HG03442 (cell line): ENCODE measurements around the gene BRI3.

Experiments
- ATAC-seq: cut with Tn5 transposase; IDR thresholded peaks from one replicate; pipeline ENCODE4 v1.9.1; 2021; ENCODE audit warnings: mild to moderate bottlenecking, moderate library complexity; ENCODE audit not compliant: unreplicated experiment

The BRI3 gene

DNA sequence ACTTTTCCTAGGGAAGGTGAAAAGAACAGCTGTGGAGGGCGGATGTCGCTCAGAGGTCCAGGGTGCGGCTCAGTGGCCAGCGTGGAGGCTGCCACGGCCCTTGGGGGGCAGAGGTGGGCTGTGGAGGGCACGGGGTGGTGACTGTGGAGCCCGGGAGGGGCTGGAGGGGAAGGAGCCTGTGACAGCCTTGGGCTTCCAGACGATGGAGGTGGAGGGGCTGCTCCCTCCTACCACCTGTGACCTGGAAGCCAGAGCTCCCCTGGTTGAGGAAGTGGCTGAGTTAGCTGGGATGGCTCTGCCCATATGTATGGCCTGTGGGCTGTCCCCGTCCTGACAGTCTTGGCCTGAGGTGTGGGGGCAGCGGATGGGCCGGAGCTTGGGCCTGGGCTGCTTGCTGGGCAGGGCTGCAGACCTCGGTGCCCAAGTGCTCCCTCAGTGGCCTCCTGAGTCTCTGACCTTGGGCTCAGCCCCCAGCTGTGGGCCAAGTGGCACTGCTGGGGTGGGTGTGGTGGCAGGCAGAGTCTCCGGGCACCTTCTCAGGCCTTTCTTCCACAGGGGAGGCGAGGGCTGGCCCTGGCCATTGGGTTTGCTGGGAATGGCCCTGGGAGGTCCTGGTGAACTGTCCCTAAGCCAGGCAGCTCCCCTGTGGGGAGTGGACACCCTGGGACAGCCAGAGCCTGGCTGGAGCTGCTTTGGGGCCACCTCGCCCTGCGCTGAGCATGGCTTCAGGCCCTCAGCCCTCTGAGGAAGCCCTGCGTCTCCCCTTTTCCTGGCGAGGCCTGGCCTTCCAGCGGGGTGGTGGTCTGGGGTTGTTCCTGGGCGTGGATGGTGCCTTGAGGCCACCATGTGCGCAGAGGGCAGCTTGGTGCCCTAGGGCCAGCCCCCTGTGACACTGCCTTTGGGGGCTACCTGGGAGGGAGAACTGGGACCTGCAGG, 3.9 kb downstream of the BRI3 start:
- no peak for ATAC-seq

DNA sequence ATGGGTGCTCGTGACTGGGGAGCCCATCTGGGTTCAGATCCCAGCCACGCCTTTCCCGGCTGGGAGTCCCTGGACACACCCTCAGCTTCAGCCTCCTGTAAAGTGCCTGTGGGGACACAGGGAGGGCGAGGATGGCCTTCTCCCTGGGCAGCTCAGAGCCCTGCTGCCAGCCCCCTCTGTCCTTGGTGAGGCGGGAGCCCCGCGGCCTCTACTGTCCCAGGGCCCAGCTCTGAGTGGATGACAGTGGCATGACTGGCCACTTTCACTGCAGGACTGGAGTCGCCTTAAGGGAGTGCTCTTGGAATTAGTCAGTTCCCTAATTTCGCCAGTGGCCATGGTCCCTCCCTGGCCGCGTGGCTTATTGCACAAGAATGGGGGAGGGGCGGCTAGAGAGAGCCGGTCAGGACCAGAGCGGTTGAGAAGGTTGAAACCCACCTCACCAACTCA, 4.6 kb downstream of the BRI3 start:
- no peak for ATAC-seq

DNA sequence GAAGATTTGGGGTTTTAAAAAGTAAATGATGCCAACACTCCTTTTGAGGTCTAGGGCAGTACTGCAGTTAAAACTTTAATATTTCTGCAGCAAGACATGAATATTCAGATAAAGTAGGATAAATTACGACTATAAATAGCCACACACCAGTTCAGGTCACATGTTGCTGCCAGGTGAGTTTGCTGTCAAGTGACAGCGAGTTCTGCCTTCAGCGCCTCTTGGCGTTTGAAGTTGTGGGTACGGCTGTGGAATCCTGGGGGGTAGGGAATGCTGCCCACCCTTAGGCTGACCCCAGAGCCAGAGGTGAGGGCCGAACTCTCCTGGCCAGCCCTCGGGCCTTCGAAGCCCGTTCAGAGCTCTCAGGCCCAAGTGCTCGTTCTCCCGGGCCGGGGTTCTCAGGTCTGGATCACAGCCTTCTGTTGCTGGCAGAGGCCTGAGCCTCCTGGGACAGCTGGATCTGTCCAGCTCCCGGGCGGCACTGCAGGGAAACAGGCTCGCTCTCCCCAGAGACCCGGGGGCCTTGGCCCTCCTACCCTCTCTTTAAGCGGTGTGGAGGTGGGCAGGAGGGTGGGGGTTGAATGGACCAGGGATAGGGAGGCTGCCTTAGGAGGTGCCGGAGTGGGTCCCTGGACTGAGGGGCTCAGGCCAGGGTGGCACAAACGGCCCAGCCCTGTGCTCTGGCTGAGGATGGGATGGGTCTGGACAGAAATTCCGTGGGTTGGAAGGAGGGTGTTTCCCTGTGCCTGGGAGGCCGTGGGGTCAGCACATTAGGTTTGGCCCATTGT, 5.4 kb downstream of the BRI3 start:
- no peak for ATAC-seq

DNA sequence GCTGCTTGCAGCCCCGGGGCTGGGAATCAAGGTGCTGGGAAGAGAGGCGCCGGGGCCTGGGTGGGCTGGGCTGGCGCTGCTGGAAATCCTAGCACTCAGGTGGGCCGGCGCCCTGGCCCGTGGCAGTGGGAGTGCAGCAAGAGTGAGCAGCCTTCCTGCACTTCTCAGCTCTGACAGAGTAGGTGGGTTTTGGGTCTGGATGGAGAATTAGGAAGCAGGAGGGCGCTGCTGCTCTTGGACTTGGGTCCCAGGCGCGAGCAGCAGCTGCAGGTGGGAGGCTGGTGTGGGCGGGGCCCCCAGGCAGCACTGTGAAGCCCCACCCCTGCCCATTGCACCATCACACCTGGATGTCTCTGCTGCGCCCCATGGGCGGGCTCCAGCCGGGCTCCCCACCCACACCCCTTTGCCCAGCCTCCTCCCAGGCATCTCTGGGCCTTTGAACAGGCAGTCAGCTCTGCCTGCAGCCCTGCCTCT, 6.0 kb downstream of the BRI3 start:
- ATAC-seq: no peak

DNA sequence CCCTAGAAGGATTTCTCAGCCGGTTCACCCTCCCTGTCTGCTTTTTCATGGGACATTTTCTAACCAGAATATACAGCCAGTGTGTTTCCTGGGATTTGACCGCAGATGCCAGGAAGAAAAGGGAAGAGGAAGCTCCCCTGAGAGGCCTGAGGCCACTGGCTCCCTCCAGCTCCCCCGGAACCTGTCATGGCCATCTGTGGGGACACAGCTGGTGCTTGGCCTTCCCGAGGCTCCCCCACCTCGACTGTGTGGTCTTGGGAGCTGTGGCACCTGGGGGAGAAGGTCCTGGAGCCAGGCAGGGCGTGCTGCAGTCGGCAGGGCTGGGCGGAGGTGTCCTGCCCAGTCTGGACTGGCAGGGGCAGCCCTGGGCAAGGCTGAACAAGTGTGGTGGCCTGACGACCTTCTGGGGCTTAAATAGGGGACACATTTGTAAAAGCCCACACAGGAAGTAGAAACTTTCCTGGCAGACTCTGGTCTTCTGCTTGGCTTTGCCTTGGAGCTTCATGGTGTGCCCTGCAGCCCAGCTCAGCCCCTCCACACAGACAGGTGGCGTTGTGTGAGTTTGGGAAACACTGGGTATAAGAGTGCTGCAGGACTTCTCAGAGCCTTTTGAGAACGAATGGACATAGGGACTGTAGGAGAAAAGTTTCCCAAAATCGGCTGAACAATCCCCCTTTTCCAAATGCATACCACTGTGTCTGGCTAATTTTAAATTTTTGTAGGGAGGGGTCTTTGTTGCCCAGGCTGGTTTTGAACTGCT, 6.8 kb downstream of the BRI3 start:
- ATAC-seq: no peak

DNA sequence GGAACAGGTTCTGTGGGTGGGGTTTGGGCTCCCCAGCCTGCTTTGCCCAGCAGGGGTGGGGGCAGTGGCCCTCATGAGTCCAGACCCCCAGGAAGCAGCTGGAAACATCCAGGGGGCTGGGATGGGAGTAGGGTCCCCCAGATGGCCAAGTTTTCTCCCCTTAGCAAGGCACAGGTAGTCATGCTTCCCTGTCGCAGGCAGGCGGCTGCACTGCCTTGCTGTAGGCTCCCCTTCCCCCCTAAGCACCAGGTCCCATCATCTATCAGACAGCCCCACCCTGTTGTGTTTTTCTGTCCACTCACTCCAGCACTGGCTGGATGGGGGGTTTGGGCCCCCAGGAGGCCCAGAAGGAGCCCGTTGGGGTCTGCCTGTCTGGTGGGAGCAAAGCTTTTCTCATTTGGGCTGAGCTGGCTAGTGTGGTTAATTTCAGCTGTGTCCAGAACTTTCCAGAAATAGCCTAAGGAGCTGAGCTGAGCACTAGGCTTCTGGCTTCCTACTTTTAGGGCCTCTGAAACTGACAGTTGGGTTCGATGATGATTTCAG, 7.9 kb downstream of the BRI3 start:
- ATAC-seq: no peak

DNA sequence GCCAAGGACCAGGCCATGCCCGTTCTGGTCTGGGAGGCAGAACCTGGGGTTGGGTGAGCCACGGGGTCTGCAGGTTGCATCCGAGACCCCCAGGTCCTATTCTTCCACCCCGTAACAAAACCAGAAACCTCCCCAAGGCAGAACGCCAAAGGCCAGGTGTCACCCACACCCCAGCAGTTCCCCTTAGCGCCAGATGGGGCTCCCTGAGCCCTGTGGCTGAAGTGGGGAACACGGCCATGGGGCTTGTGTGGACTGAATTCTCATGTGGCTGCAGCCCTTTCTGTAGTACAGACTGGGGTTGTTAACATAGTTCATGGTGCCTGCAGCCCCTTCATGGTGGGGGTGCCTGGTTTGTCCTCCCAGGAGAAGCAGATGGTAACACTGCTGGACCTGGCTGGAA, 10.2 kb downstream of the BRI3 start:
- ATAC-seq: no peak

DNA sequence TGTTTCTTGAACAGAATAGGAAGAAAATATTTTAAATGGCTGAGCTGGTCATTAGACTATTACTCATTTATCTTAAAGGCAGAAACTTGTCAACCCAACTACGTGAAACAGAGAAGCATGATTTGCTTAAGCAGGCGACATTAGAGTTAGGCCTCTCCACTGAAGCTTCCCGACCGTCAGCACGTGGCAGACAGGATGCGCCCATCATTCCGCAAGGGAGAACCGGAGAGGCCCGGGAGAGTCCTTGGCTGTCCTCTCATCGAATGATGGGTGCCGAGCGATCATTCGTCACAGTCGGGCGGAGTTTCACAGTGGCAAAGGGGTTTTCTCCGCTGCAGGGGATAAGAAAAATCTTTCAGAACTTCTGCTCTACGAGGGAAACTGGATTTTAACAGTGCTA, 11.8 kb downstream of the BRI3 start:
- no peak for ATAC-seq

DNA sequence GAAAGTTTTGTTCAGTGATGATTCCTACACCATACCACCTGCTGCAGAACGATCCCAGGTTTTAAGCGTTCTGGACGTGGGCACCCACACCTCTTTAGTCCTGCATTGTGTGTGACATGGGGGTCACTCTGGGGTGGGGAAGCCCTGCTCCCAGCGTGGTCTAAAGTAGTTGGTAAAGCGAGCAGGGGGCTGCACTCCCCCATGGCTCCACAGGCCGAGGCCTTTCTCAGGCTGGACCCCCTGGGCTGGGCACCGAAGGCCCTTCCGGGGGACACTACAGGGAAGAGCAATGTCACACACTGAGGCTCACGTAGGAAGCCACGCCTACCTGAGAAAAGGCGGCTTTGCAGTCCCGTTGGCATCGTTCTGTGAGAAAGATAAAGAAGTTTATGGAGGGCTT, 12.3 kb downstream of the BRI3 start:
- no peak for ATAC-seq

DNA sequence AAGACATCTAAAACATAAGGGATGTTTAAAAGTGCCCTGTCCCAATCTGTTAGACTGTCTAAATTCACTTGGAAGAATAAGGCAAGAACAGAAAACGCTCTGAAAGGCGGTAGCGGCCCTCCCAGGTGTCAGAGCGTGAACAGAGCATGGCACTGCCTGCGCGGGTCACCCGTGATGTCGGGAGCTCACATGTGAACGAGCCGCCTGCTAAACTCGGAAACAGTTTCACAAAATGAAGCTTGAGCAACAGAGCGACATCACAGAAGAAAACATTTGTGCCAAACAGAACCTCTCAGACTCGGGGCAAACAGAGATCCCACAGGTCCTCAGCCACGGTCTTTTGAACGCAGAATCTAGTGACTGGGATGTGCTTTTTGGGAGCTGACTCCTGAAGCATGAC, 12.8 kb downstream of the BRI3 start:
- ATAC-seq: no peak

DNA sequence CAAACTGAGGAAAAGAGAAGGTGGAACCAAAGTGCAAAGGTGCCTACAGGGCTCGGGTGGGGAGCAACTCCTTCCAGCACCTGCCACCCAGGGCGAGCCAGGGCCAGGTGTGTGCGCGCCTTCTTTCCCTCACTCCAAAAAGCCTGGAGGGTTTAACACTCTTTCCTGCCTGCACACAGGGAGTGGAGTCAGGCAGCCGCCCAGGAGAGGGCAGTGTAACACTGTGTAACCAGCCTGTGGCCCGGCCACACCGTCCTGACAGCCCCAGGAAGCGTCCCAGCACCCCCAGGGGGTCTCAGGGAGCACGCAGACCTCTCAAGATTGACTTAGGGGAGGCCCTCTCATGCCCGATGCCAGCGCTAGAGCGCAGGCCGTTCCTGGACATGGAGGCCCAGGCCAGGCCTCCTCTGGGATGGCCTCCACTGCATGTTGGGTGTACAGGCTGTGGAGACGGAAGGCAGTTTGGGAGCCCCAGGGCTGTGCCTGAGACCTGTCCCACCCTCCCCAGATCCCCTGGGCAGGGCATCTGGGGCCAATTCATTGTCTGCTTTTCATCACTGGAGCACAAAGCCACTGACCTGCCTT, 13.4 kb downstream of the BRI3 start:
- peak; percentile 49 for ATAC-seq

DNA sequence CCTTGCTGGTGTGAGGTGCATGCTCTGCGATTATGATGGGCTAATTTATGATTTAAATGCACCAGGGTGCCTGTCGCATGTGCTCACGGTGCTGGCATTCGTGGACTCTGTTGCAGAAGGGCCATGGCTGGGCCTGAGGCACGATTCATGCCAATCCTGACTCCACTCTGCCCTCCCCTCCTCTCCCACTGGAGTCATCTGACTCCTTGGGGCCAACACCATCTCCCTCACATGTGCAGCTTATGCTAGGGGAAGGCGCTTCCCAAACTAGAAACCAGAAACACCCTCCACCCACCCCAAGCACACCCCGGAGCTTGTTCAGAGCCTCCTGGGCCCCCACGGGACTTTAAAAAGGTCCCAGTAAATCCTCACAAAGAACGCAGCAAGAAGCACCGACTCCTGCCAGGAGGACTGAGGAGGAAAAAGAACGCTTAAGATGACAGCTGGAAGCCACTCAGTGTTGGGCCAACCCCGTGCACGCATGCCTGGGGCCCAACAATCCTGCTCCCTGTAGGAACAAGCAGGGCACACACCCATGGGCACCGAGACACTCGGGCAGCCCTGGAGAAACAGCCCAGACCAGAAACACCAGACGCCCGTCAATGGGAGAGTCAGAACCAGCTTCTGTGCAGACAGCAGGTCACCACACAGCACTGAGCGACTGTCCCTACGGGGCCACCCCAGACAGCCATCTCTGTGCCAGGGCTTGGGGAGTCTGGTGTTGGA, 14.1 kb downstream of the BRI3 start:
- ATAC-seq: no peak

DNA sequence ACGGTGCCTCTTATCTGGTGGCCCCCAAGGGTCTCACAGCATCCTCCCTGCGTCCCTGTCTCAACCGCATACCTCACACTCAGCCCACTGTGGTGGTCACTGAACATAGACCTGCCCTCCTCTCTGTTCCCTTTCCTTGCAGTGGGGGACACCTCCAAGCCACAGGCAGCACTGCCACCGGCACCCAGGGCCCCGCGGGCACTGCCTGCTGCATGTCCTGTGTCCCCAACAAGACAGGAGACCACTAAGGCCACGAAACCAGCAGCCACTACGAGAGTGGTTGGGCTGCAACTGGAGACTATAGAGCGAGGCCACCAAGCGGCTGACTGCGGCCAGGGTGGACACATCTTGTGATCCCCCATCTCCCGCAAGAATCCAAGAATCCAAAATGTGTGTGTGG, 15.3 kb downstream of the BRI3 start:
- no peak for ATAC-seq

DNA sequence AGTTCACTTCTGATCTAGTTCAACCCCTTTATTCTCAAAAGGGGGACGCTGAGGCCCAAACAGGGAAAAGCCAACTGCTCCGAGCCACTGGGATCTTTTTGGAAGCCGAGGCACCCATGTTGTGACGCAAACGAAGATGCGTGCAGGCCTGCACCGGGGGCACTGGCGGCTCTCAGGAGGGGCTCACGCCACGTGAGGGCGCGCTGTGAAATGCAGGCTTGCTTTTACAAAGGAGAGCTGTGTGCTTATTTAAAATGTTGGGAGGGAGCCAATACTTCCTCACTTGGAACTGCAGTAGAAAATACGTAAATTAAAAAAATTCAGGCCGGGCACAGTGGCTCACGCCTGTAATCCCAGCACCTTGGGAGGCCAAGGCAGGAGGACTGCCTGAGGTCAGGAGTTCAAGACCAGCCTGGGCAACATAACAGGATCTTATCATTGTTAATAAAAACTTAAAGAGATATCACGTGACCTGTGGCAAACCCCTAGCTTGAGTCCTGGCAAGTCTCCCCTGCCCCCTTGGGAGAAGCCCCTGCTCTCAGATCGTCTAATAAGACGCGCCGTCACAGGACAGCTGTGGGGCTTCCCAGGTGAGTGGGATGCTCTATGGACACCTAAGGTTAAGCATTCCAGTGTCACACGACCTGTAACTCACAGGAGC, 16.3 kb downstream of the BRI3 start:
- ATAC-seq: no peak

DNA sequence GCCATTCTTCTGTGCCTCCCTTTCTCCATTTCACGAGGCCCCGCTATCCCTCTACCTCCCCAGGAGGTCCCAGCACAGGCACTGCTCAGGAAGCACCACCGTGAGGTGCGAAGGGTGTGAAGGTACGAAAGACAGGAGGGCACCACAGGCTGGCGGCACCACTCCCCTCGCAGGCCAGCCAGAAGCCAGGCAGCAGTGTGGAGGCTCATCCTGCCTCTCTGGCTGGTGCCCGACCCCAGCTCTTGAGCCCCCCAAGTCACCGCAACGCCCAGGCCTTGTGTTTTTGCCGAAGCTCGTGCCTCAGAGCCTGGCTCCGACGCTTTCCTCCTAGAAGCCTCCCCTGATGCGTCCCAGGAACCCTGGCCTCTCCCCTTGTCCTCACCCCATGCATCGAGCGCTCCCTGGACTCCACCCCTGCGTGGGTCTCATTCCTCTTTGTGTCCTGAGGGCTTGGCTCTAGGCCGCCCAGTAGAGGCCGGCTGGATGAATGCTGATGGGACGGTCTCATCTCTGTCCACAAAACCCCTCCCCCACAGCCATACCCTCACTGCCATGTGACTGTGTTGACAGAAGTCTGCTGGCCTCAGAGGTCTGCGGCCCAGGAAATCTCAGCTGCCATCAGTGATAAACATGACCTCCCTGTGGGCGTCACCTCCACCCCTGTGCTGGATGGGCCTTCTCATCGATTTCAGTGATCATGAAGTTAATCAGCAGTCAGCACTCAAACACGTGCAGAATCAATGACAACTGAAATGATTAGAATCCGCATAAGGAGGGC, 19.3 kb downstream of the BRI3 start:
- ATAC-seq: no peak

DNA sequence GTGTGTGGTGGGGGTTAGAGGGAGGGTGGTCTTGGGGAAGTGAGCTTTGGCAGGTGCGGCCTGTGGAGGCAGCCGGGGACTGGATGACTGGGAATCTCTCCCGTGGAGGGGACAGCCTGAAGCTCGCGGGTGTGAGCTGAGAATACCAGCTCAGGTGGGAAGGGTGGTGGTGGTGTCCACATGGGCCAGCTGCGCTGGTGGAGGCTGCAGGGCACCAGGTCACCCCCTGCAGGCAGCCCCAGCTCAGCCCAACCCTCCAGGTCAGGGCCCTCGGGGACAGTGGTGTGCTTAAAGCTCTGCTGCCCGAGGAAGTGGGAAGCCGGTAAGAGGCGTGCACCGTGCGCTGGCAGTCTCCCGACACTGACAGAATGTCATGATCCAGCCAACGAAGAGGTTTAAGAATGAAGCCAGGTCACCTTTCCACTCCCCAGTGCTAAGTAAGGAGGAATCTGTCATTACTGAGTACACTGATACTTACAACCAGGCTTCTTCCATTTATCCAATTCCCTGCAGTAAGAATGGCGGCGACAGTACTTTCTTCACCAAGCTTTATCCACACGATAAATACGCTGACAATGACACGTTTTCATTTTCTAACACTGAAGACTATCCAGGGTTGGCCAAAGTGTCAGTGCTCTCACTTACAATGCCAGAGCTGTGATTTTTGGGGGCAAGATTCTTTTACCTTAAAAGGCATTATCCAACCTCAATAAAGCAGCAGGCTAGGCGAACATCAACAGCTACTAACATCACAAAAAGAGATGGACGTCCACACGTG, 20.4 kb downstream of the BRI3 start:
- no peak for ATAC-seq

DNA sequence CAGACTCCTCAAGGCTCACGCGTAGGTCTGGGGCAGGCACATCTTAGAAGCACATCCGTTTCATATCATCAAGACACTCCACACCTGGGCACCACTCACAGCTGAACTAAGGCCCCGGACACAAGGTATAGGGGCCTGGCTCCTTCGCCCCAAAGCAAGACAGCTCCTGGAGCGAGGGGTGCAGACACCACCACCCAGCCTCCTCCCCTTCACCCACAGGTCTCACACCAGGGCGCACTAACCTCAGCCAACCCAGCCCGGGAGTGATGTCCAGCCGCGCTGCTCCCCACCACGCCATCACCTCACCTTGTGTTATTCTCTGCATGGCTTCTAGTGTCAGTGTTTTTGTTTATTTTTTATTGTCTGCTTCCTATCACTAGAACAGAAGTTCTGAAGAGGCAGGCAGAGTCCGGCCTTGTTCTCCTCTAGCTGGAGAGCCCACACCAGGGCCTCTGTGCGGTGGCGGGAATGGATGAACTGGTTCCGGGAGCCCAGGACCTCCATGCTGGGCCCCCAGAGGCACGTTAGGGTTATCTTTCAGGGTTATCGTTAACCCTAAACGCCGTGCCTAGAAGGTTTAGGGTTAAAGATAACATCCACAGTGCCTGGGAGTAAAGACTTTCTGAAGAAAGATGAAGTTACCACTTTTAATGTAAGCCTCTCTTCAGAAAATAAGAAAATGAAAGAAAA, 21.8 kb downstream of the BRI3 start:
- no peak for ATAC-seq
